Measurements from ENCODE around the gene KHDRBS1. TPM values are rescaled to one million over a fixed set of nuclear protein-coding genes. Genes with fewer than 3 reads are reported as not detected.

Gene KHDRBS1
- total RNA-seq, 1 experiment from 2014 or later = 161 TPM

DNA sequence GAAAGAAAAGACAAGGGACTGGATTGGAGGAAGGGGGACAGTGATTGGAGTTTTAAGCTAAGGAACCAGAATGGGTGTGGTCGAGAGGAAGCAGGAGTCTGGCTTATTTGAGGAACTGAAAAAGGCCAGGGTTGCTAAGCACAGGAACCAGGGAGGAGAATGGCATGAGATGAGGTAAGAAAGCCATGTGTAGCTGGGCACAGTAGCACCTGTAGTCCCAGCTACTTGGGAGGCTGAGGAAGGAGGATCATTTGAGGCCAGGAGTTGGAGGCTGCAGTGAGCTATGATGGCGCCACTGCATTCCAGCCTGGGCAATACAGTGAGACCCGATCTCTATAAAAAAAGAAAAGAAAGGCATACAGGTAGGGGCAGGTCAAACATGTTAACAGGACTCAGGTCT is 8.1 kb upstream of the KHDRBS1 start:
- peaks cover 9% of the 10 kb centered on the region; the same call in 1 of the 2 replicates for H3K4me1 ChIP-seq (replicated peaks; ENCODE audit: insufficient read depth)
- no peaks in the 10 kb centered on the region for H3K36me3 ChIP-seq (ENCODE audit: low read depth)
- no peaks in the 10 kb centered on the region for H4K20me1 ChIP-seq (ENCODE audit: insufficient read depth)
- H3K79me2 ChIP-seq (ENCODE audit: low read depth) = no peaks in the 10 kb centered on the region
- no TSS peak for BruUV-seq (replicated peaks)
- no peaks in the 10 kb centered on the region for H3K9me2 ChIP-seq (ENCODE audit: insufficient read depth)
- DNase-seq = no peak
- H3F3A ChIP-seq (ENCODE audit: insufficient read depth, low read depth) = no peaks in the 10 kb centered on the region; the same call in 1 of the 2 replicates
- TF ChIP-seq, protein P1, sequence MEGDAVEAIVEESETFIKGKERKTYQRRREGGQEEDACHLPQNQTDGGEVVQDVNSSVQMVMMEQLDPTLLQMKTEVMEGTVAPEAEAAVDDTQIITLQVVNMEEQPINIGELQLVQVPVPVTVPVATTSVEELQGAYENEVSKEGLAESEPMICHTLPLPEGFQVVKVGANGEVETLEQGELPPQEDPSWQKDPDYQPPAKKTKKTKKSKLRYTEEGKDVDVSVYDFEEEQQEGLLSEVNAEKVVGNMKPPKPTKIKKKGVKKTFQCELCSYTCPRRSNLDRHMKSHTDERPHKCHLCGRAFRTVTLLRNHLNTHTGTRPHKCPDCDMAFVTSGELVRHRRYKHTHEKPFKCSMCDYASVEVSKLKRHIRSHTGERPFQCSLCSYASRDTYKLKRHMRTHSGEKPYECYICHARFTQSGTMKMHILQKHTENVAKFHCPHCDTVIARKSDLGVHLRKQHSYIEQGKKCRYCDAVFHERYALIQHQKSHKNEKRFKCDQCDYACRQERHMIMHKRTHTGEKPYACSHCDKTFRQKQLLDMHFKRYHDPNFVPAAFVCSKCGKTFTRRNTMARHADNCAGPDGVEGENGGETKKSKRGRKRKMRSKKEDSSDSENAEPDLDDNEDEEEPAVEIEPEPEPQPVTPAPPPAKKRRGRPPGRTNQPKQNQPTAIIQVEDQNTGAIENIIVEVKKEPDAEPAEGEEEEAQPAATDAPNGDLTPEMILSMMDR (conservative IDR thresholded peaks at IDR 0.05) = no peak
- no peak for TF ChIP-seq EZH2 (IDR thresholded peaks at IDR 0.05; ENCODE audit: low read depth)
- POLR2A ChIA-PET (ENCODE audit: unreplicated experiment) = no interaction called here
- no peak overlapping the region for H3K4me3 ChIP-seq
- CTCF ChIA-PET = interaction anchor here (0.6 to 1.1 kb wide), 3 partner anchors 48 to 109 kb away, joined by 4 to 10 read pairs (median 4); no protein-coding TSS in a partner anchor
- H3K4me2 ChIP-seq = no peak overlapping the region
- intact Hi-C loops (cut with micrococcal nuclease; ENCODE audit: unreplicated experiment) = no loop called here
- no peak overlapping the region for H3K27ac ChIP-seq
- H3K27me3 ChIP-seq (ENCODE audit: insufficient read depth, low read depth) = peaks cover 6% of the 10 kb centered on the region; the same call in 1 of the 2 replicates
- no peaks in the 10 kb centered on the region for H3K9me3 ChIP-seq (ENCODE audit: insufficient read depth, low read depth)
- H2AFZ ChIP-seq = no peak overlapping the region

DNA sequence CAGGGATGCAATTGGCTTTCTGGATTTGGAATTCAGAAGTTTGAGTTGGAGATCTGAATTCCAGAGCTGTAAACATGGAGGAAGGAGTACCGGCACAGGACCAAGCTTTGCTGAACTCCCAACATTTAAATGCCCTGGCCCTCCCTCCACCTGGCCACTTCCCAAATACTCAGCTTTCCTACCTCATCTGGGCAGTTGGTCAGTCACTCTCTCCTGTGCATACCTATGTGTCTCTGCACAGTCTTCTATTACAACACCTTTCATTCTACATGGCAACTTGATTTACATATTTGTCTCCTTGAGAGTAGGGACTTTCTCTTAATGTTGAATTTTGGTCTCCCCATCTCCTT is 6.1 kb upstream of the KHDRBS1 start:
- Histone ChIP-seq H3K4me2 (no peak overlapping the region), H3K4me3 (no peak overlapping the region), H3K79me2 (ENCODE audit: low read depth) (no peaks in the 10 kb centered on the region), H3F3A (ENCODE audit: insufficient read depth, low read depth) (no peaks in the 10 kb centered on the region; the same call in 1 of the 2 replicates), H3K27ac (no peak overlapping the region), H3K9me2 (ENCODE audit: insufficient read depth) (no peaks in the 10 kb centered on the region), H2AFZ (no peak overlapping the region), H3K36me3 (ENCODE audit: low read depth) (no peaks in the 10 kb centered on the region), H3K9me3 (ENCODE audit: insufficient read depth, low read depth) (no peaks in the 10 kb centered on the region), H4K20me1 (ENCODE audit: insufficient read depth) (no peaks in the 10 kb centered on the region), H3K4me1 (replicated peaks; ENCODE audit: insufficient read depth) (peaks cover 4% of the 10 kb centered on the region), H3K27me3 (ENCODE audit: insufficient read depth, low read depth) (peaks cover 6% of the 10 kb centered on the region; the same call in 1 of the 2 replicates)
- no peak for TF ChIP-seq EZH2 (IDR thresholded peaks at IDR 0.05; ENCODE audit: low read depth)
- TF ChIP-seq, protein P1 (conservative IDR thresholded peaks at IDR 0.05) = no peak
- DNase-seq = no peak
- ChIA-PET CTCF (no interaction called here), POLR2A (ENCODE audit: unreplicated experiment) (no interaction called here)
- BruUV-seq (replicated peaks) = no TSS peak
- intact Hi-C loops (cut with micrococcal nuclease; ENCODE audit: unreplicated experiment) = no loop called here

DNA sequence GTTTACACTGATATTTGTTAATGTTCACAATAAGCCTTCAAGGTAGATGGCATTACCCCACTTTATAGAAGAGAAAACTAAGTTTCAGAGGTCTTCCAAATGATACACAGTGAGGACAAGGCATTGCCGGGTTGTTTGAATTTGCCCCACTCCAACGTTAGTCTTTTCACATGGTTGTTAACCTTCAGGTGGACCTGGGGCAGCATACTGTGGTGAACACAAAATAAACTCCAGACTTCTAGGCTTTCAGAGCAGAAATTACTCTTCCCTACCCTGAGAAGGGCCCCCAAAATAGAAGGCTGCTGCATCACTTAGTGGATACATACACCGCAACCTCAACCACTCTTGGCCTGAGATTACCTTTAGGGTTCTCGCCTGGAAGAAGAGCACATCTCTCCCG is 3.4 kb upstream of the KHDRBS1 start:
- Histone ChIP-seq H4K20me1 (ENCODE audit: insufficient read depth) (peaks cover 10% of the 10 kb centered on the region), H3K27ac (no peak overlapping the region), H3K4me3 (no peak overlapping the region), H3K9me3 (ENCODE audit: insufficient read depth, low read depth) (no peaks in the 10 kb centered on the region), H3K27me3 (ENCODE audit: insufficient read depth, low read depth) (peaks cover 6% of the 10 kb centered on the region; the same call in 1 of the 2 replicates), H3K79me2 (ENCODE audit: low read depth) (peaks cover 15% of the 10 kb centered on the region), H3K9me2 (ENCODE audit: insufficient read depth) (no peaks in the 10 kb centered on the region), H3K4me1 (replicated peaks; ENCODE audit: insufficient read depth) (peaks cover 8% of the 10 kb centered on the region), H3F3A (ENCODE audit: insufficient read depth, low read depth) (no peaks in the 10 kb centered on the region; the same call in 1 of the 2 replicates), H3K36me3 (ENCODE audit: low read depth) (no peaks in the 10 kb centered on the region), H3K4me2 (no peak overlapping the region), H2AFZ (no peak overlapping the region)
- ChIA-PET POLR2A (ENCODE audit: unreplicated experiment) (no interaction called here), CTCF (no interaction called here)
- no peak for DNase-seq
- TF ChIP-seq EZH2 (IDR thresholded peaks at IDR 0.05; ENCODE audit: low read depth) = no peak
- TF ChIP-seq, protein P1 (conservative IDR thresholded peaks at IDR 0.05) = no peak
- BruUV-seq (replicated peaks) = no TSS peak
- intact Hi-C loops (cut with micrococcal nuclease; ENCODE audit: unreplicated experiment) = loop anchor here (5.0 kb wide), 2 partner anchors 248 to 342 kb away; partner anchors contain the start of gene ADGRB2

Measured in PC-9 (cell line).